B cell (primary cell): ENCODE data around the gene PGAM2.

ENCODE experiments used
- EZH2 ChIP-seq: IDR thresholded peaks from 2 replicates; pipeline ENCODE4 v1.6.1; 2012; ENCODE audit warnings: borderline replicate concordance, low read depth, mild to moderate bottlenecking, moderate library complexity, low read length; ENCODE audit not compliant: insufficient read depth, poor library complexity, severe bottlenecking
- TF ChIP-seq, protein P1 (sequence below): fragments of 200-600 bp; IDR thresholded peaks from one replicate; pipeline ENCODE4 v1.8.0; 2022; ENCODE audit warnings: antibody characterized with exemption, mild to moderate bottlenecking

DNA sequence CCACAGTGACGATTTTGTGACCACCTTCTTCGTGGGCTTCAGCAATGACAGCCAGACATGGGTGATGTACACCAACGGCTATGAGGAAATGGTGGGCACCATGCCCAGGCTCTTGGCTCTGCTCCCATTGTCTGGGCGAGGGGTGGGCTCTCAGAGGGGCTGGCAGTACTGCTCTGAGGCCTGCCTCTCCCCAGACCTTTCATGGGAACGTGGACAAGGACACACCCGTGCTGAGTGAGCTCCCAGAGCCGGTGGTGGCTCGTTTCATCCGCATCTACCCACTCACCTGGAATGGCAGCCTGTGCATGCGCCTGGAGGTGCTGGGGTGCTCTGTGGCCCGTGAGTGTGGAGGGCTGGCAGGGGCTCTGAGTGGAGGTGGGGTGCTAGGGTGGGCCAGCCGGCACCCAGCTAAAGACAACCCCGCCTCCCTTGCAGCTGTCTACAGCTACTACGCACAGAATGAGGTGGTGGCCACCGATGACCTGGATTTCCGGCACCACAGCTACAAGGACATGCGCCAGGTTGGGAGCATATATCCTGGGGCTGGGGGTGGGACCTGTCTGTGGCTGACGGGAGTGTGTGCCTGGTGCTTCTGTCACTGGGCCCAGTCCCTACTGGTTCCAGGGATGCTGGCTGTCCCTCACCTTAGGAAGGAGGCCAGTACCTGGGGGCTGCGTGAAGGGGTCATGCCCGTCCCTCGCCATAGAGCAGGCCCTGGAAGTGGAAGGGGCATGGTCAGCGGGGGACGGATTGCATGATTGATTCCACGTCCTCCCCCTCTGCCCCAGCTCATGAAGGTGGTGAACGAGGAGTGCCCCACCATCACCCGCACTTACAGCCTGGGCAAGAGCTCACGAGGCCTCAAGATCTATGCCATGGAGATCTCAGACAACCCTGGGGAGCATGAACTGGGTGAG, 45.6 kb upstream of the PGAM2 start:
- TF ChIP-seq, protein P1, sequence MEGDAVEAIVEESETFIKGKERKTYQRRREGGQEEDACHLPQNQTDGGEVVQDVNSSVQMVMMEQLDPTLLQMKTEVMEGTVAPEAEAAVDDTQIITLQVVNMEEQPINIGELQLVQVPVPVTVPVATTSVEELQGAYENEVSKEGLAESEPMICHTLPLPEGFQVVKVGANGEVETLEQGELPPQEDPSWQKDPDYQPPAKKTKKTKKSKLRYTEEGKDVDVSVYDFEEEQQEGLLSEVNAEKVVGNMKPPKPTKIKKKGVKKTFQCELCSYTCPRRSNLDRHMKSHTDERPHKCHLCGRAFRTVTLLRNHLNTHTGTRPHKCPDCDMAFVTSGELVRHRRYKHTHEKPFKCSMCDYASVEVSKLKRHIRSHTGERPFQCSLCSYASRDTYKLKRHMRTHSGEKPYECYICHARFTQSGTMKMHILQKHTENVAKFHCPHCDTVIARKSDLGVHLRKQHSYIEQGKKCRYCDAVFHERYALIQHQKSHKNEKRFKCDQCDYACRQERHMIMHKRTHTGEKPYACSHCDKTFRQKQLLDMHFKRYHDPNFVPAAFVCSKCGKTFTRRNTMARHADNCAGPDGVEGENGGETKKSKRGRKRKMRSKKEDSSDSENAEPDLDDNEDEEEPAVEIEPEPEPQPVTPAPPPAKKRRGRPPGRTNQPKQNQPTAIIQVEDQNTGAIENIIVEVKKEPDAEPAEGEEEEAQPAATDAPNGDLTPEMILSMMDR, result no peak
- no peak for TF ChIP-seq EZH2
